AG09309 (cell line): ENCODE results near the gene AADACL2.

Experiments
- DNase-seq: peaks from one replicate; pipeline ENCODE4 v3.0.0-alpha.2; 2010; ENCODE audit warnings: low read depth
- H3K4me3 ChIP-seq: 2 replicates; pipeline ENCODE4 v1.5.1; 2011; ENCODE audit warnings: mild to moderate bottlenecking, low read depth, low read length, moderate library complexity; ENCODE audit not compliant: control insufficient read depth
- TF ChIP-seq, protein P1 (sequence below): IDR thresholded peaks from 2 replicates; pipeline ENCODE4 v1.5.1; 2011; ENCODE audit warnings: mild to moderate bottlenecking, low read depth, low read length, inconsistent platforms; ENCODE audit not compliant: insufficient read depth, control insufficient read depth; ENCODE audit errors: missing control alignments

The AADACL2 gene

DNA sequence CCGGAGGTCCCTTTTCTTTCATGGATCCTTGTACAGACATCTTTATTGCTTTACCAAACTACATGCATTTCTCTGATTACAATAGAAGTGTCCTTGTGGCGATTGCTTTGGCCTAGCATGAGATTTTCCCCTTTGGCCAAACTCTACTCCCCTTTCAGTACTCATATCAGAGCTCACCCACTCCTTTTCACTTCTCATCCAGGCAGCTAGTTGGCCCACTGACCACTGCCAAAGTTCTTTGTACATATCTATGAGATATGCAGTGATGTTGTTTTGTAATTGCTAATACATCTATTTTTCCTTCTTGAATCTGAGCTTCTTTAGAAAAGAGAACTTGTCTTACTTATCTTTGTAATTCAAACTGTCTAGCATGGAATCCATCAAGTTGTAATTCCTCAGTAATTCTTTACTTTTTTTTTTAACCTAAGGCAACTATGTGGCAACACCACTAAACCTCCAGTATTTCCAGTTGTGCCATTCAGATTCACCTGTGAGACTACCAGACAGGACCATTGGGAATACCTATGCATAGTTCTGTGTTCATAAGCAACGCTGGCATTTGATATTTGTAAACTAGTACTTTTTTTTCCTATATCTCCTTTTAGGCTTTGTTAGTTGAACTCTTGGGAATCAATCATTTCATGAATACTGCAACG is 39.2 kb downstream of the AADACL2 start:
- no peak overlapping the region for H3K4me3 ChIP-seq
- TF ChIP-seq, protein P1, sequence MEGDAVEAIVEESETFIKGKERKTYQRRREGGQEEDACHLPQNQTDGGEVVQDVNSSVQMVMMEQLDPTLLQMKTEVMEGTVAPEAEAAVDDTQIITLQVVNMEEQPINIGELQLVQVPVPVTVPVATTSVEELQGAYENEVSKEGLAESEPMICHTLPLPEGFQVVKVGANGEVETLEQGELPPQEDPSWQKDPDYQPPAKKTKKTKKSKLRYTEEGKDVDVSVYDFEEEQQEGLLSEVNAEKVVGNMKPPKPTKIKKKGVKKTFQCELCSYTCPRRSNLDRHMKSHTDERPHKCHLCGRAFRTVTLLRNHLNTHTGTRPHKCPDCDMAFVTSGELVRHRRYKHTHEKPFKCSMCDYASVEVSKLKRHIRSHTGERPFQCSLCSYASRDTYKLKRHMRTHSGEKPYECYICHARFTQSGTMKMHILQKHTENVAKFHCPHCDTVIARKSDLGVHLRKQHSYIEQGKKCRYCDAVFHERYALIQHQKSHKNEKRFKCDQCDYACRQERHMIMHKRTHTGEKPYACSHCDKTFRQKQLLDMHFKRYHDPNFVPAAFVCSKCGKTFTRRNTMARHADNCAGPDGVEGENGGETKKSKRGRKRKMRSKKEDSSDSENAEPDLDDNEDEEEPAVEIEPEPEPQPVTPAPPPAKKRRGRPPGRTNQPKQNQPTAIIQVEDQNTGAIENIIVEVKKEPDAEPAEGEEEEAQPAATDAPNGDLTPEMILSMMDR = no peak
- DNase-seq = no peak

DNA sequence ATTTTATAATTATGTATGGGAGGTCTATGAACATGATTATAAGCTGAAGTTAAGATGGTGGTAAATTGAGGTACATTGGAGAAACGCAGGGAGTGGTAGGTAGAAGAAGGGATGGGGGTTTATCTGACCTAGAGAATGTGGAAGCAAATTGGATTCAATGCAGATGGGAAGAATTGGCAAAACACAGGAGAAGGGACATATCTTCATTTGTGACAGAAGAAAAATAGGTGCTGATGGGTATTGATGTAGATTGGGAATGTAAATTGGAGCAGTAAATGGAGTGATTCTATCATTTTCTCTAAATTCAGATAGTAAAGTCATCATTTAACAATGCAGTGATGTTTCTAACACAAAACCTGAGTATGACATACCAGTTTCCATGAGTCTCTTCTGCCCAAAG is 40.5 kb downstream of the AADACL2 start:
- no peak for DNase-seq
- TF ChIP-seq, protein P1 = no peak
- H3K4me3 ChIP-seq = no peak overlapping the region

DNA sequence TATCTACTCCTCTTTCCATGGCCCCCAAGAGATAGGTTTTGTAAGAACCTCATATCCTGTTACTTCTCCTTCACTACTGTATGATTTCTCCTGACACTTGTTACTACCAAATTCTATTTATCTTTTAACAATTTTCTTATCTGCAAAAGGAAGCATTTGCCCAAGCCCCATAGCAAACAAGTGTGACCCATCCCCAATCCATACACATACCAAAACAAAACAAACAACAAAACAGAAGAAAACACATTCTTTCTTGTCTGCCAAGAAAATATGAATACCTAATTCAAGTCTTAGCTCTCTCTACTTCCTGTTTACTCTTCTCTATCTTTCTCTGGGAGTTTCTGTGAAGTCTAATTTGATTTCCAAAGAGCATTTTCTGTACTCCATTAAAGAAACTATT is 41.2 kb downstream of the AADACL2 start:
- TF ChIP-seq, protein P1 = no peak
- DNase-seq = no peak
- H3K4me3 ChIP-seq = no peak overlapping the region

DNA sequence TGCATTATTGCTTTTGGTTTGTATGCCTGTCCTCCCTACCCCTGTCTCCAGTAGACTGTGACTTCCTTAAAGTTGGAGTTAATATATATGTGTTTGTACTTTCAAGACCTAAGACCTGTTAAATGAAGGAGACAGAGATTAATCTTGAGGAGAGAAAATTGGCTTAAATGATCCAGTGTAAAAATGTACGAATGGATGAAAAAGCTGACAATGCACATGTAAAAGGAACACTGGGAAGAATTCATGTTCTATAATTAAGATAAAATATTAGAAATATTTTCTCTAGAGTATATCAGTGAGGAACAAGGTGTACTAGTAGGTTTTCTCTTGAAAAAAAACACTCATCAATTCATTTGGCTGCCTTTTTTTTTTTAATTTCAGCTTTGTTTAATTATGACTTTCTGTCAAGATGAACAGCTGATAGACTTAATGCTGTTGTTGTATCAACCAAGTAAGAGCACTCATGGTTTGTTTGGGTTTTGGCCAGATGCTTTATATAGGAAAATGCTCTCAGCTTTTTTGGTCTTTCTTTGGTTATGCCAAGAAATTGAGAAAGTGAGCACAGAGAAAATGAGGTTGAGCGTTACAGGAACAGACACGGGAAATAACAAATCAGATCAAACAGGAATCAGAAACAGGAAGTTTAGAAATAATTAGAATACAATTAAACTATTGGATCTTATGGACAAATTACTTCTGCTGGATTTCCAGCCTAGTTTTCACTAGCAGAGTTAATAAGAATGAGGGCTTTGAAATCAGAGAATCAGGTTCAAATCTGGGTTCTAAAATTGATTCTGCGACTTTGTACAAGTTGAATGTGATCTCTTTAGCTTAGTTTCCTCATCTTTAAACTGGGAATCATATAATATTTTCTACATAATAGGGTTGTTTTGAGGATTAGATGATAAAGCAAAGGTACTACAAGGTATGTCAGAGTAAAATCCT is 41.9 kb downstream of the AADACL2 start:
- H3K4me3 ChIP-seq = no peak overlapping the region
- TF ChIP-seq, protein P1 = no peak
- no peak for DNase-seq

DNA sequence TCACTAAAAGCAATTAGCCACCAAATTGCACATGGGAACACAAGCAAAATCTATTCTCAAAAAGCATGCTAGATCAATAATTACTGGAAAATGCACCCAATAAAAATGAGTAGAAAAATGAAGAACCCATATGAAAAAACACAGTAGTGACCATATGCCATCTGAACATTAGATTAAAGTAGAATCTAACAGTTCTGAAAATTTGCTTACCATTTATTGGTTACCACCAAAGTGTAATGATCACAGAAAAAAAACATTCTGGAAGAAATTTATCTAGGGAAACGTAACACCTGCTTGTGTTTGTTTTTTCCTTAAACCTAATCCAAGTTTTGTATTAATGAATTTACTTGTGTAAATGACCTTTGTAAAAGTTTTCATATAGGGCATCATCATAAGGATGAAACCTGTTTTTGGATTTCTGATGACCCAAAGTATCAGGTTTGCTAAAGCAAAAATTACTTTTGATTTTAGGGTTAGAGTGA is 42.6 kb downstream of the AADACL2 start:
- H3K4me3 ChIP-seq = no peak overlapping the region
- no peak for DNase-seq
- TF ChIP-seq, protein P1 = no peak

DNA sequence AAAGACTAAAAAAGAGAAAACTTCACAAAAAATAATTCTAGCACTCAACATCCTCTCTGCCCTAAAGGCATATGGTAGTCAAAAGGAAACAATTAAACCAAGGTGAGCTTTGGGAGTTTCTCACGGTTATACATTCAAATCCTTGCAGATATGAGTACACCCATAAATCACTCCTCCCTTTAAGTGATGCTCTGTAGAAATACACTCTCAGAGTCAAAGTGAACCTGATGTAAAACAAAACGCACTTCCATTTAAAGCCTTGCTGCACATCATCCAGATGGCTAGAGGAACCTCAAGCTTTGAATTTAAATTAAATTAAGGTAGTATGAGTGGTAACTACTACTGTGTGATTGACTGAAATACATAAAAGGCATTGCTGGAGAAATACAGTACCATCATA is 44.2 kb downstream of the AADACL2 start:
- DNase-seq = no peak
- TF ChIP-seq, protein P1 = no peak
- no peak overlapping the region for H3K4me3 ChIP-seq
